DMS53 treated with DMSO at 0.1 percent for 48 hours (cell line): Measurements from ENCODE around the gene PSTPIP2.
"Not testable (repeated sequence)": the region's sequence is repeated elsewhere in the genome, so short reads cannot be mapped to it uniquely, and the experiment has no call there.

Source experiments
- DNase-seq: peaks from one replicate; lab custom pipeline; 2025; ENCODE audit not compliant: unreplicated experiment; lab: John Stamatoyannopoulos, UW

Gene PSTPIP2

DNA sequence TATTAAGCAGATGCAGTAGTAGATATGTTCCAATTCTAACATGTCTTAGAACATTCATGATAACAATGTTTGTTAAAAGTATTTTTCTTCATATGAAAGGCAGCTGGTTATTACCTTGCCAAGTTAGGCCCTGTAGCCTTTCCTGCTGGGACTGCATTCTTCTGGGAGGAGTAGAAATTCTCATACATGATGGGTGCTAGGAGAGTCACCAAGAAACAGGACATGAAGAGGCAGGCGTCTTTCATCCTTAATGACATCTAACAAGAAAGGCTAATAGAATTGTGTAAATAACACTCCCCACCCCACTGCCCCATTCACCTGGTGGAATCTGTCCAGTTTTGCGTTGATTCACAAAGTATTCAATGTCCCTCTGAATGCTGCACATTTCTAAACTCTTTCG, 80.3 kb downstream of the PSTPIP2 start:
- no peak for DNase-seq

DNA sequence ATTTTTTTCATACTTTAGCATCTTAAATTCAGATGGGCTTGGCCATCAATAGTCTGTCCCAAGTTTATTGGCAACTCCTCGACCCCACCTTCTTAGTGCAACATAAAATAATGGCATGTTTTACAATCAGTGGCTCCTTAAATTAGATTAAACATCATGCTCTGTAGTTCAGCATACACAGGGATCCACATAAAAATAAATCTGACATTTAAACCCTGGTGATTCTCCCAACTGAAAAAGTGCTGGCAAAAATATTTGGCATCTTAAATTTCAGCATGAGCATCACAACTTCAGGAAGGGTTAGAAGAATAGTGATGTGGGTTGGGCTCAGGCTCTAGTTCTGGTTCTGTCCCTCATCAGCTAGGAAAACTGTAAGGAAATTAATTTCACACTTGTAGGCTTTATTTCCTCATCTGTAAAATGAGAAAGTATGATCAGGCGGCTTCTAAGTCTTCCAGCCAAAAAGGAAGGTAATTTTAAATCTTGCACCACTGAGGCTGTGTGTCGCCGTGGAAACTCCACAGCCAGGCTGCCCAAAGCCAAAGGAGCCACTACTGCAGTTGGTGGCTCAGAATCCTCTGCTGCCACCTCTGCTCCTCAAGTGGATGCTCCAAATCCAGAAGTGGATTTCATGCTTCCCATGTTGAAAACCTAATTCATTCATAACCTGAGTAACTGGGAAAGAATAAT, 87.4 kb downstream of the PSTPIP2 start:
- DNase-seq, result no peak

DNA sequence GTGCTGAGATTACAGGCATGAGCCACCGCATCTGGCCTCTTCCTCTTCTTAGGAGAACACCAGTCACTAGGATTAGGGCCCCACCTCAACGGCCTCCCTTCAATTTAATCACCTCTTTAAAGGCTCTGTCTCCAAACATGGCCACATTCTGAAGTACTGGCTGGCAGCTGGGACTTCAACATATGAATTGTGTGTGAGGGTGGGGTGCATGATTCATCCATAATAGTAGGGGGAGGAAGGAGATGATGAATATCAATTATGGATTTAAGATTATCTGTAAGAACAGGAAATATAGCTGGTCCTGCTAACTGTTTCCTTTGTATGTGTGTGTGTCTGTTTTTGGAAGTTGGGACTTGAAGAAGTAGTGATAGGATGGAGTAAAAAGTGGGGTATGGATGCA, 90.2 kb downstream of the PSTPIP2 start:
- no peak for DNase-seq

DNA sequence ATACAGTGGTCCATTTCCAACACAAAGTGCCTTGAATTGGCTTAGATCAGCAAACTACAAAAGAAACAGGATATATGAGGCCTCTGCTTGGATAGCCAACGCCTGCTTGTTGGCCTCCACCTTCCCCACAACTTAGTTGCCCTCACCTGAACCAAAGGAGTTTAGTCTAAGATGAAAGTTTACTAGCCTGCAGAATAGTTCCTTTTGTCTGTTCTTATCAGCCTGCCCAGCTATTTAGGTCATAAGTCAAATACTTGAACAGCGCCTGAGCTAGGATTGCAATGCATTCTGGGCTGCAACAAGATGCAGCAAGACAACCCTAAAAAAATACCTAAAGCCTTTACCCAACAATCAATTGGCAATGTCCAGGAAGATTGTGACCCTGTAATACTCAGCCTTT, 91.8 kb downstream of the PSTPIP2 start:
- no peak for DNase-seq

DNA sequence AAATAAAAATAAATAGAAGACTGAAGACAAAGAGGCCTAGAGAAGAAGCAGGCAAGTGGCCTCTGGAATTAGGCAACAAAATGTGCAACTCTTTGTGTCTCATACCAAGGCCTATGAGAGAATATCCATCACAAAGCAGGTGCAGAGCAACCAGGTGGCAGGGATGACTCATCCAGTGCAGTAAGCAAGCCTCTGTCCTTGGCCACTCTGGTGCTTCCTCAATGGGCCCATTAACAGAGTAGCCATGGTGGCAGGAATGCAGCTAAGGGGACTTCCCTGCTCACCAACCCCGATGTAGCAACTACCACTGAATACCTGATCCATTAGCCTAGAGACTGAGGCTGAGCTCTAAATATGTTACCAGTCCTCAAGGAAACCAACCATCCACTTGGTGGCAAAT, 94.0 kb downstream of the PSTPIP2 start:
- peak; percentile 99 for DNase-seq

DNA sequence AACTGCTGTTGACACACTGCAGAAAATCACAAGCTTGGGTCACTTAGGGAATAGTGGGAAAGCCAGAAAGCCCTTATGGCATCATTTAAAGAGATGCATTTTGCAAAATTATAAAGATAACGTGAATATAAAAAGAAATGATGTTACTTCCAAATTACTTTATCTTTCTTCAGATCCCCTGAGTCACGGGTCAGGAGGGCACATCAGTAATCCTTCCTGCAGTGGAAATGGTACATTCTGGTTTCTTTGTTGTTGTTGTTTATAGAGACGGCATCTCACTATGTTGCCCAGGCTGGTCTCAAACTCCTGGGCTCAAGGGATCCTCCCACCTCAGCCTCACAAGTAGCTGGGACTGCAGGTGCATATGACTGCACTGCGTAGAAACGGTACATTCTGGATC, 95.1 kb downstream of the PSTPIP2 start:
- DNase-seq, result no peak

DNA sequence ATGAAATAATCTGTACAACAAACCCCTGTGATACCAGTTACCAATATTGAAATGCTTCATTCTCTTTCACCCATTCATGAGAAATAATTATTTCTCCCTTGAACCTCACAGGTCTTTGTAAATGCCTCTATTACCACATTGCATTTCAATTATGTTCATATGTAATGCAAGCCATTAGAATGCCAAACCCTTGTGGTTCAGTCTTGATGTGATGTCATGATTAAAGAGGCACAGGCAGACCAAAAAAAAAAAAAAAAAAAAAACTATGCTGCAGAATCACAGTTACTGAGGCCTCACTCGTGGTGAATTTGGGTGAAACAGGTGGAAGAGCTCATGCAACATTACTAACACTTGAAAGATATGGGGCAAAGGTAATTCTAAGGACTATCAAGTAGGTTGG, 95.5 kb downstream of the PSTPIP2 start:
- no peak for DNase-seq

DNA sequence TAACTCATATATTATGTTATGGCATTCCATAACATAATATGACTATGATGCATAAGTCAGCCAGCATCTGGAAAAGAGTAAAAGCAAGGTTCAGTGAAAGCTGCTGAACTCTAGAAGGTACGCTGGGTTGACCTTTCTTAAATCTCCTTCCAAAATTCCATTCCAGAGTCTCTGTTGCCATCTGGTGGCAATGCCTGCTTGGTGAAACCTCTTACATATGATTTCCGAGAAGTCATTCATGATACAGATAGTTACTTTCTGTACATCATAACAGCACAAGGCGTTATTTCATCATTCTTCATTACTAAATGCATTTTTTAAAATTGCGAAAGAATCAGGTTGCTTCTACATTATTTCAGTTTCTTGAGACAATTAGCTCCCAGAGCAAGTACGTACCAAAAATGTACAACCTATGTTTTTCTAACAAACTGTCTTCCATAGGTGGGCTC, 97.9 kb downstream of the PSTPIP2 start:
- DNase-seq, result peak; percentile 96

DNA sequence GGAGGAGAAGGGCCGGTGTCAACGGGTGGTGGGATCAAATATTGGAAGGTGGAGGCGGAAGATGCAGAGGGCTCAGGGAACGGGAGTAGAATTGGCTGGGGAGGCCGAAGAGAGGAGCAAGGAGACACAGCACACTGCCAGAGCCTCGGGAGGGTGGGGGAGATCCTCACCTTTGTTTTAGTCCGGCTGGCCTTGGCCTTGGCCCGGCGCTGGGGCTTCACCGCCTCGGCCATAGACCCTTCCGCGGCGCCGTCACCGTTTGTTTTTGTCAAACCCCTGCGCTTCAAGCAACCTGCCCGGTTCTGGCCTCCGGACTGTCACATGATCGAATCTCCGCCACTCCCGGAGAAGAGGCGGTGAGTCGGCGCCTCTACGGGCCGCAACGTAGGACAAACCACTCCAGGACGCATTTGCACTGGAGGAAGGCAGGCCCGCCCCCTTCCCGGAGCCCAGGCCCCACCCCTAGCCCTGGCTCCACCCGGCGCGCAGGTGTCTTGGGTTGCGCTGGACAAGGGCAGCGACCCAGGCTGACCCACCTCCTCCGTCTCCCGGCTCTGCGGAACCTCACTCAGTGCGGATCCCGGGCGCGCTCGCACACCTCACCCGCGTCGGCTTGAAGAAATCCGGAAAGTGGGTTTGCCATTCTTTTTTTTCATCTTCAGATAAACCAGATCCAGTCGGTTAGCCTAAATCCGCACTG, 104.9 kb downstream of the PSTPIP2 start, which contains the start of gene EPG5:
TSS of gene EPG5 (minus strand) at position 323 of the 700 bp plus-strand sequence. CDS start at position 233, 90 bp downstream.
- peak; percentile 99 for DNase-seq

DNA sequence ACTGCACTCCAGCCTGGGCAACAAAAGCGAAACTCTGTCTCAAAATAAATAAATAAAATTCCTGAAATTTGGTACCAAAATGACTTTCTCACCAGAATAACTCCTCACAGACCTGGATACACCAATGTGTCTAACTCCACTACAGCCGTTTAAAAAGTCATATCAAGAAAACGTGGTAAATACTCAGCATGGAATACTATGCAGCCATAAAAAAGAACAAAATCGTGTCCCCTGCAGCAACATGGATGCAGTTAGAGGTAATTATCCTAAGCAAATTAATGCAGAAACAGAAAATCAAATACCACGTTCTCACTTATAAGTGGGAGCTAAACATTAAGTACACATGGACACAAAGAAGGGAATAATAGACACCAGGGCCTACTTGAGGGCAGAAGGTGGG, 107.1 kb downstream of the PSTPIP2 start:
- DNase-seq, result not testable (repeated sequence)

DNA sequence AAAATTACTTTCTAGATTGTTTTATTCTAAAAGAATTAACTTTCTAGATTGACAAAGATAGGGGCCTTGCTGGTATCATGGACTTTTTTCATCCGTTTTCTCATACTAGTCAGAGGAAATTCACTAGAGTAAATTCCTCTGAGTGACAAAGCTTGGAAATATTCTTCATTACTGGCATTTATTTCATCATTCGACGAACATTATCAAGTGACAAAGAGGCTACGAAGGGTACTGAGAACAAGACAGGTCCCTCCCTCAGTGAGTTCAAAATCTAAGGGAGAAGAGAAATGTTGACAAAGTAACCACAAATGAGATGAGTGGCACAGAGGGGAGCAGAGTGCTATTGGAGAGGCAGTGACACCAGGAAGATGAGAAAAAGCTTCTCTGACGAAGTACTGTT, 109.2 kb downstream of the PSTPIP2 start:
- no peak for DNase-seq

DNA sequence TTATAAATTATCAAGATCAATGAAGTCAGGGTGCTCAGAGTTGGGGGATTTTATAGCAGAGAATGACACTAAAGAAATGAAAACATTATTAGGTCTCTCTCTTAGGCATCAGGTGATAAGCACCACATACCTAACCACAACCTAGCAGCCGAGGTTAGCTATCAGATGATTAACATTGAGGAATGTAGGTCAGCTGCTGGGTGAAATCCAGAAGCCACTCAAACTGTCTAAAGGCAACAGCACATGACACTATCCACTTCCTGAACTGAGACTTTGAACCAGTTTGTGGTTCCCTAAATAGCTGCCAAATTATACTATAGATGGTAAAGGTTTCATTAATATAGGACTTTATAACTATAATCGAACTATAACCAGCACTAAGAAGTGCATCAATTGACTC, 109.6 kb downstream of the PSTPIP2 start:
- no peak for DNase-seq

DNA sequence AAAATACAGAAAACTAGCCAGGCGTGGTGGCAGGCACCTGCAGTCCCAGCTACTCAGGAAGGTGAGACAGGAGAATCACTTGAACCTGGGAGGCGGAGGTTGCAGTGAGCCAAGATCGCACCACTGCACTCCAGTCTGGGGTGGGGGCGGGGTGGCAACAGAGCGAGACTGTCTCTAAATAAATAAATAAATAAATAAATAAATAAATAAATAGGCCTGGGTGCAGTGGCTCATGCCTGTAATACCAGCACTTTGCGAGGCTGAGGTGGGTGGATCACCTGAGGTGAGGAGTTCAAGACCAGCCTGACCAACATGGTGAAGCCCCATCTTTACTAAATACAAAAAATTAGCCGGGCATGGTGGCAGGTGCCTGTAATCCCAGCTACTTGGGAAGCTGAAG, 112.6 kb downstream of the PSTPIP2 start:
- DNase-seq, result not testable (repeated sequence)

DNA sequence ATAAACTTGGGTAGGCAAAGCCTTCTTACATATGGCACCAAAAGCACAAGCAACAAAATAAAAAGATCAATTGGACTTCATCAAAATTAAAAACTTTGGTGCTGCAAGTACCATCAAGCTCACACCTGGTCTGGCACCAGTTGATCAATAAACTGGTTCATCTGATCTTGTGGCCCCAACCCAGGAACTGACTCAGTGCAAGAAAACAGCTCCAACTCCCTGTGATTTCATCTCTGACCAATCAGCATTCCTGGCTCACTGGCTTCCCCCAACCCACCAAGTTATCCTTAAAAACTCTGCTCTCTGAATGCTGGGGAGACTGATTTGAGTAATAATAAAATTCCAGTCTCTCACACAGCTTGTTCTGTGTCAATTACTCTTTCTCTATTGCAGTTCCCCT, 113.3 kb downstream of the PSTPIP2 start:
- no peak for DNase-seq

DNA sequence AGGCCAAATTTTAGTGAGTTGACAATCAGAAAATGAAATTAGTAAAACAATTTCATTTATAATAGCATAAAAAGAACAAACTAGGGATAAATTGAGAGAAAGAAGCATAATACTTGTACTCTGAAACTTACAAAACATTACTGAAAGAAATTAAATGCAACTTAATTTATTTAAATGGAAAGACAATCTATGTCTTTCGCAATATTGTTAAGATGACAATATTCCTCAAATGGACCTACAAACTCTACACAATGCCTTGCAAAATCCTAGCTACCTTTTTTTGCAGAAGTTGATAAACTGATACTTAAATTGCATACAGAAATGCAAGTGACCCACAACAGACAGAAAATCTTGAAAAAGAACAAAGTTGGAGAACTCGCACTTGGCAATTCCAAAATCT, 114.0 kb downstream of the PSTPIP2 start:
- no peak for DNase-seq

DNA sequence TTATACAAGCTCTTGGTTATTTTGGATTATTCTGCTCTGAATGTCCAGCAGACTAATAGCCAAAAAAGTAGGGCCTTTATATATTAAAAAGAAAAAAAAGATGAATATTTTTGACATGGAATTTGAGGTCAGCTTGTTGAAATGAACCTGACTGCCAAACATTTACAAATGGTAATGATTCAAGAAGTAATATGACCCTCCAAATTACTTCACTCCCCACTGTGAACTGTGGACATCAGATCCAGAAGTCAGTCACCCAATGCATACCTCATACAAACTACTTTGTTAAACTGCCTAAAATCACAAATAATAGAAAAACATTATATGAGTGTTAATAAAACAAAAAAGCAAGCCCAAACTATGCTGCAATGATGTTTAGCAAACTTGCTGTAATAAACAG, 115.0 kb downstream of the PSTPIP2 start:
- no peak for DNase-seq

DNA sequence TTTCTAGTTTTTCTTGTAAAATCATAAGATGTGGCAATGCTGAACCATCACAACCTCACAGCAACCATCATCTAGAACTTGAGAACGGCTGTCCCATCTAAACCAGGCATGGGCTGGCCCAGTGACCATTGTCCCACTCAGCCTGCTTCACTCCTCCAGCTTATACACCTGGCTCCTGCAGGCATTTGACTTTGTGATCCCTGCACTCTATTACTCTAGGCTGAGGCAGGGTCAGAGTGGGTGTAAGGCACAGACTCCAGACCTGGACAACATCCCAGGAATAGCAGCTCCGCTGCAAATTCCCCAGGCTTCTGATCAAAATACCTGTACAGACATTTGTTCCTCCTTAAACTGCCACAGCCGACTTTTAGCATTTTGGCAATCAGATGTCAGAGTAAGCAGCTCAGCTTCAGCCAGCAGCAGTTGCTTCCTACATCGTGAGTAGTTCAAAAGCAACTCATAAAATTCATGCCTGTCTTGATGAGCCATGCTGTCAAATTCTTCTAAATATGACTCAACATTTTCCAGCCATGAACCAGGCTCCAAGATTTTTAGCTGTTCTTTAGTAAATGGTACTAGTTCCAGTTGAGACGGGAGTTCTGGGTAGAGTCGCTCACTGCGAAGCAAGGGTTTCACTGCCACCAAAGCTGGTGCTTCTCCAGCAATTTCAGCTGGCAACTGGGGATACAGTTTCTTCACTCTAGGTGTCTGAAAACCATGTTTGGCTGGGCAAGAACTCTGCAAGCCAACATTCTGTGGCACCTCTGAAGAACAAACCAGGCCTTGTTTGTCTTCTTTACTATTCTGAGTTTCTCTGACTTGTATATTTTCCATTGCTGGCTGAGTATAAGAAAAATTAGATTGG, 117.8 kb downstream of the PSTPIP2 start:
- no peak for DNase-seq

DNA sequence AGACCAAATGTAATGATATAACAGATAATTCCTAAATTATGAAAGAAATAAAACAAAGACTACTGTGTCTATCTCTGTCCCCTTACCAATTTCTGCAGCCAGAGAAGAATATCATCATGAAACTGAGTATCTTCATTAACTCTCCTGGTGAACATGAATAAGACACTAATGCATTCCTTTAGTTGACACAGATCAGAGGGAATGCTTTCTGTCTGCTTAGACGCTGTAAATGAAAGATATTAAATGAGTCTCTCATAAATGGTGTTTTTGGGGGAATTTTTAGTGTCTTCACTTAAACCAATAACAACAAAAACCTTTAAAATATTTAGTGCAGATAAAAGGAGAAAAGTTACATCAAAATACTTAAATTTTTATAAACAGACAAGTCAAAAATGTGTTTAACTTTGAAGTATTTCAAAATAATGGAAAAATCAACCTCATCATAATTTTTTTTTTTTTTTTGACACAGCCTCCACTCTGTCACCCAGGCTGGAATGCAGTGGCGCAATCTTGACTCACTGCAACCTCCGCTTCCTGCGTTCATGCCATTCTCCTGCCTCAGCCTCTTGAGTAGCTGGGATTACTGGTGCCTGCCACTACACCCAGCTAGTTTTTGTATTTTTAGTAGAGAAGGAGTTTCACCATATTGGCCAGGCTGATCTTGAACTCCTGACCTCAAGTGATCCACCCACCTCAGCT, 120.9 kb downstream of the PSTPIP2 start:
- DNase-seq, result no peak

DNA sequence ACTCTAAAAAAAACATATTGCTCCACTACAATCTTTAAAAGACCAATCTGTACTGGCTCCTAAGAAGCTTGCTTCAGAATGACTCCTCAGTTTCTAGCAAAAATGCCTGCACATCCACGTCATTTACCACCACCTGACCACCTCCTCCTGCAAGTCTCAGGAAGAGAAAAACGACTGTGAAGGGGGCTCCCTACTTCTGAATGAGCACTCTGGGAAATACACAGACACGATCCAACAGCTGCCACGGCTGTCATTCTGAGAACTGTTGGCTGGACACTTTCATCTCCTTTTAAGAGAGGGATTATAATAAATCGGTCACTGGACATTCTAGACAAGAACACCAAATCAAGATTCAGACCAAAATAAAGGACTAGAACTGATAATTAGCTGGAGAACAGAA, 126.4 kb downstream of the PSTPIP2 start:
- no peak for DNase-seq

DNA sequence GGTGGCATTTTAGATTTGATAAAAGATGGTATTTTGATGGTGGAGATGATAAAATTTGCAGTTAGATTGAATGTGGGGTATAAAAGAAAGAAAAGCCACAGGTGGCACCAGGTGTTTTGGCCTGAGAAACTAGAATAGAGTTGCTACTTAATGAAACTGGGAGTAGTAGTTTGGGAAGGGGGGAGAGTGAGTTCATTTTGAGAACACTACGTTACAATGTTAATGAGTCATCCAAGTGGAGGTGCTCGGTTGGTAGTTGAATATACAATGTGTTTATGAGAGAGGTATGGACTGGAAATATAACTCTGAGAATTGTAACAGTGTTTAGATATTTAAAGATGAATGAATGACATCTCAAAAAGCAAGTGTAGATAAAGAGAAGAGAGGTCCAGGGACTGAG, 131.3 kb downstream of the PSTPIP2 start:
- no peak for DNase-seq

DNA sequence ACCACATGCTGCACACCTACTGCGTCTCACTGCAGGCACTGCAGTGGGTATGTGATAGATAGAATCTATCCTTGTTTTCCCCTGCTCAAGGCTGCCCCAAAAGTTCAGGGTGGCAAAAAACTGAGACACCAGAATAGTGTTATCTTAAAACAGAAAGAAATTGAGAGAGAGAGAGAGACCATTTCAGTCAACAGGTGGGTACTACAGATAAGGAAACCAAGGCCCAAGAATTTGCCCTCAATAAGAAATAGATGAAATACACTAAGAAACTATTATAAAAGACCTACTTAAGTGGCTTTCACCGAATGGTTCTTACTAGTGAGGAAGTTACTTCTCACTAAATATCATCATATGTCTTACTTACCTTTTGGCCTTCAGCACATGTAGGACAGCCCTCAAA, 132.8 kb downstream of the PSTPIP2 start:
- no peak for DNase-seq
